Measurements from ENCODE around the gene SCAP. TPM values are rescaled to one million over a fixed set of nuclear protein-coding genes. Genes with fewer than 3 reads are reported as not detected.

SCAP gene
- total RNA-seq, 2 experiments from 2014 or later = 58.3 to 60.3 TPM

GRCh38 chr3:47380026-47380600, 95.6 kb downstream of the SCAP start:
- intact Hi-C loops (cut with DNase I, micrococcal nuclease) = loop anchor here (2.0 to 10.0 kb wide), 6 partner anchors 97 to 425 kb away; partner anchors contain the start of genes KIF9 (in 2 of the 2), KLHL18 (in 2 of the 2), DHX30 (in 1 of the 2) and ELP6 (in 1 of the 2)
- Histone ChIP-seq H3K4me3 (ENCODE audit: low read length) (peak overlapping the region; percentile 97), H3K9me3 (ENCODE audit: control insufficient read depth in 1 of 2, insufficient read depth in 1 of 2, low read length in 2 of 2) (no peaks in the 10 kb centered on the region), H3K36me3 (ENCODE audit: insufficient read depth, low read length) (peaks cover 3% of the 10 kb centered on the region), H3K27me3 (ENCODE audit: control insufficient read depth in 1 of 2, insufficient read depth in 2 of 2, low read length in 2 of 2) (no peaks in the 10 kb centered on the region), H3K4me1 (ENCODE audit: insufficient read depth, low read length) (peaks cover 28% of the 10 kb centered on the region), H3K27ac (ENCODE audit: low read depth in 1 of 2, low read length in 2 of 2) (peak overlapping the region; percentile 85 to 97)
- H3K27ac Mint-ChIP-seq = peak overlapping the region; percentile 91
- ATAC-seq (ENCODE audit: poor library complexity) (no peak), DNase-seq (no peak)
- H3K36me3 Mint-ChIP-seq (ENCODE audit: low read depth) = peaks cover 18% of the 10 kb centered on the region
- TF ChIP-seq CTCF (IDR thresholded peaks at IDR 0.05) = no peak
- H3K4me1 Mint-ChIP-seq (ENCODE audit: low read depth) = peaks cover 37% of the 10 kb centered on the region
- no peaks in the 10 kb centered on the region for H3K9me3 Mint-ChIP-seq
- peak overlapping the region; percentile 95 for H3K4me3 Mint-ChIP-seq
- H3K27me3 Mint-ChIP-seq = no peaks in the 10 kb centered on the region
- CTCF ChIA-PET = interaction anchor here (1.0 to 2.9 kb wide), 4 partner anchors 41 to 321 kb away, joined by 4 to 20 read pairs (median 8); partner anchors contain the start of genes SCAP and SETD2
- POLR2A ChIA-PET = interaction anchor here (0.7 to 1.6 kb wide), 13 partner anchors 10 to 445 kb away, joined by 3 to 22 read pairs (median 4); partner anchors contain the start of genes ELP6, SCAP, SETD2 and SMARCC1

- CTCF ChIA-PET = interaction anchor here (2.3 to 2.9 kb wide), 2 partner anchors 42 to 215 kb away, joined by 10 to 20 read pairs; partner anchors contain the start of gene SETD2
- Mint-ChIP-seq H3K27ac (peak overlapping the region; percentile 91), H3K4me3 (peak overlapping the region; percentile 95), H3K36me3 (ENCODE audit: low read depth) (peaks cover 18% of the 10 kb centered on the region), H3K27me3 (no peaks in the 10 kb centered on the region), H3K9me3 (no peaks in the 10 kb centered on the region), H3K4me1 (ENCODE audit: low read depth) (peaks cover 37% of the 10 kb centered on the region)
- Histone ChIP-seq H3K27me3 (ENCODE audit: control insufficient read depth in 1 of 2, insufficient read depth in 2 of 2, low read length in 2 of 2) (no peaks in the 10 kb centered on the region), H3K36me3 (ENCODE audit: insufficient read depth, low read length) (no peaks in the 10 kb centered on the region), H3K4me1 (ENCODE audit: insufficient read depth, low read length) (peaks cover 28% of the 10 kb centered on the region), H3K9me3 (ENCODE audit: control insufficient read depth in 1 of 2, insufficient read depth in 1 of 2, low read length in 2 of 2) (no peaks in the 10 kb centered on the region), H3K27ac (ENCODE audit: low read depth in 1 of 2, low read length in 2 of 2) (peak overlapping the region in 1 of 2 donors; percentile 85), H3K4me3 (ENCODE audit: low read length) (peak overlapping the region; percentile 97)
- POLR2A ChIA-PET = no interaction called here
- TF ChIP-seq CTCF (IDR thresholded peaks at IDR 0.05) = no peak
- ATAC-seq (ENCODE audit: poor library complexity) (no peak), DNase-seq (peak in 1 of 14 experiments; percentile 33)
- intact Hi-C loops (cut with DNase I, micrococcal nuclease) = no loop called here
Observed at GRCh38 chr3:47379411-47379899, 96.3 kb downstream of the SCAP start.

GRCh38 chr3:47378869-47379268, 96.9 kb downstream of the SCAP start:
- Mint-ChIP-seq H3K9me3 (no peaks in the 10 kb centered on the region), H3K4me1 (ENCODE audit: low read depth) (peaks cover 37% of the 10 kb centered on the region), H3K27me3 (no peaks in the 10 kb centered on the region), H3K4me3 (no peak overlapping the region), H3K27ac (peak overlapping the region; percentile 91), H3K36me3 (ENCODE audit: low read depth) (peaks cover 18% of the 10 kb centered on the region)
- Histone ChIP-seq H3K36me3 (ENCODE audit: insufficient read depth, low read length) (no peaks in the 10 kb centered on the region), H3K27me3 (ENCODE audit: control insufficient read depth in 1 of 2, insufficient read depth in 2 of 2, low read length in 2 of 2) (no peaks in the 10 kb centered on the region), H3K4me3 (ENCODE audit: low read length) (no peak overlapping the region), H3K9me3 (ENCODE audit: control insufficient read depth in 1 of 2, insufficient read depth in 1 of 2, low read length in 2 of 2) (no peaks in the 10 kb centered on the region), H3K4me1 (ENCODE audit: insufficient read depth, low read length) (peaks cover 27% of the 10 kb centered on the region), H3K27ac (ENCODE audit: low read depth in 1 of 2, low read length in 2 of 2) (no peak overlapping the region)
- intact Hi-C loops (cut with DNase I, micrococcal nuclease) = no loop called here
- DNase-seq (no peak), ATAC-seq (ENCODE audit: poor library complexity) (no peak)
- CTCF ChIA-PET = interaction anchor here (2.3 to 2.9 kb wide), 2 partner anchors 43 to 214 kb away, joined by 10 to 20 read pairs; partner anchors contain the start of gene SETD2
- POLR2A ChIA-PET = no interaction called here
- TF ChIP-seq CTCF (IDR thresholded peaks at IDR 0.05) = no peak

Data from CD4-positive, alpha-beta T cell (primary cell).